ENCODE results near the gene FBXO11. TPM values are rescaled to one million over a fixed set of nuclear protein-coding genes. Genes with fewer than 3 reads are reported as not detected.

The FBXO11 gene
- total and polyA plus RNA-seq, 2 of the 4 experiments (the other 2 are of a cell fraction) = 27.1 to 29.6 TPM

DNA sequence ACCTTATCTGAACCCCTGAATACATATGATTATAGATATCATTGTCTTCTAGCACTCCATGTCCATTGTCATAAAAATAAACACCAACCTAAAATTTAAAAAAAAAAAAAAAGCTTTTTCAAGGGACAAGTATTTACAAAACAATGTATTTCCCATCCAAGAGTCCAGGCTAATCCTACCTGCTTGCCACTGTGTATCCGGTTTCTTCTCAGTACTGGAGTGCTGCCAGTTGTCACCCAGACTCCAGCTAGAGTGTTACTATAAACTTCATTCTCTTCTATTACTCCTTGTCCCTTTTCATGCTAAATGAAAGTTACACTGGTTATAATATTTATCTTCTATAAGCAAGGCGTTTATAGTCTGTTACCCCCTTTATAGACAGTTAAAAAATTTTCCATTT is 87.5 kb downstream of the FBXO11 start:
- H3K36me3 ChIP-seq (ENCODE audit: control insufficient read depth, insufficient read depth, low read length) = peaks cover 32% of the 10 kb centered on the region

More for the DNA sequence above, 87.5 kb downstream of the FBXO11 start:
- intact Hi-C loops (cut with micrococcal nuclease) = no loop called here
- no peak overlapping the region for H3K4me2 ChIP-seq (ENCODE audit: low read depth, low read length)
- H4K8ac ChIP-seq (ENCODE audit: low read depth in 2 of 2, low read length in 2 of 2) = no peak overlapping the region
- no peak overlapping the region for H3K4me3 ChIP-seq (ENCODE audit: insufficient read depth, low read depth, low read length)
- no peaks in the 10 kb centered on the region for H3K4me1 ChIP-seq (ENCODE audit: control insufficient read depth, insufficient read depth, low read length)
- TF ChIP-seq CTCF (conservative IDR thresholded peaks at IDR 0.05; ENCODE audit: low read depth, low read length) (no peak), SMC3 (IDR thresholded peaks at IDR 0.05; ENCODE audit: low read depth, low read length) (no peak), POLR2A (IDR thresholded peaks at IDR 0.05; ENCODE audit: low read depth, low read length) (no peak), RAD21 (IDR thresholded peaks at IDR 0.05; ENCODE audit: low read length) (no peak), CEBPB (IDR thresholded peaks at IDR 0.05; ENCODE audit: low read depth, low read length) (no peak), RCOR1 (IDR thresholded peaks at IDR 0.05; ENCODE audit: insufficient replicate concordance, low read length) (no peak), NFE2L2 (IDR thresholded peaks at IDR 0.05; ENCODE audit: low read depth, low read length) (no peak), CHD1 (IDR thresholded peaks at IDR 0.05; ENCODE audit: low read depth, low read length) (no peak), FOS (IDR thresholded peaks at IDR 0.05; ENCODE audit: low read depth, low read length) (no peak), MAZ (IDR thresholded peaks at IDR 0.05; ENCODE audit: borderline replicate concordance, low read depth, low read length) (no peak), RFX5 (IDR thresholded peaks at IDR 0.05; ENCODE audit: low read depth, low read length) (no peak), BHLHE40 (IDR thresholded peaks at IDR 0.05; ENCODE audit: low read depth, low read length) (no peak), MXI1 (IDR thresholded peaks at IDR 0.05; ENCODE audit: borderline replicate concordance, low read depth, low read length) (no peak), MAFK (IDR thresholded peaks at IDR 0.05; ENCODE audit: low read depth, low read length) (no peak)
- TF ChIP-seq, protein P1, sequence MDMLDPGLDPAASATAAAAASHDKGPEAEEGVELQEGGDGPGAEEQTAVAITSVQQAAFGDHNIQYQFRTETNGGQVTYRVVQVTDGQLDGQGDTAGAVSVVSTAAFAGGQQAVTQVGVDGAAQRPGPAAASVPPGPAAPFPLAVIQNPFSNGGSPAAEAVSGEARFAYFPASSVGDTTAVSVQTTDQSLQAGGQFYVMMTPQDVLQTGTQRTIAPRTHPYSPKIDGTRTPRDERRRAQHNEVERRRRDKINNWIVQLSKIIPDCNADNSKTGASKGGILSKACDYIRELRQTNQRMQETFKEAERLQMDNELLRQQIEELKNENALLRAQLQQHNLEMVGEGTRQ (IDR thresholded peaks at IDR 0.05; ENCODE audit: low read depth, low read length) = no peak
- TF ChIP-seq, protein P2, sequence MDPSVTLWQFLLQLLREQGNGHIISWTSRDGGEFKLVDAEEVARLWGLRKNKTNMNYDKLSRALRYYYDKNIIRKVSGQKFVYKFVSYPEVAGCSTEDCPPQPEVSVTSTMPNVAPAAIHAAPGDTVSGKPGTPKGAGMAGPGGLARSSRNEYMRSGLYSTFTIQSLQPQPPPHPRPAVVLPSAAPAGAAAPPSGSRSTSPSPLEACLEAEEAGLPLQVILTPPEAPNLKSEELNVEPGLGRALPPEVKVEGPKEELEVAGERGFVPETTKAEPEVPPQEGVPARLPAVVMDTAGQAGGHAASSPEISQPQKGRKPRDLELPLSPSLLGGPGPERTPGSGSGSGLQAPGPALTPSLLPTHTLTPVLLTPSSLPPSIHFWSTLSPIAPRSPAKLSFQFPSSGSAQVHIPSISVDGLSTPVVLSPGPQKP (IDR thresholded peaks at IDR 0.05; ENCODE audit: borderline replicate concordance, low read depth, low read length) = no peak
- no peak overlapping the region for H3K18ac ChIP-seq (ENCODE audit: low read depth, low read length)
- in situ Hi-C loops (cut with MboI; ENCODE audit: low sequenced_read_pairs) = no loop called here
- no peaks in the 10 kb centered on the region for H3K27me3 ChIP-seq (ENCODE audit: control insufficient read depth, insufficient read depth, low read length)
- CTCF ChIA-PET = interaction anchor here (0.6 kb wide), 1 partner anchor 254 kb away, joined by 3 read pairs; no protein-coding TSS in a partner anchor
- no peaks in the 10 kb centered on the region for H3K9me1 ChIP-seq (ENCODE audit: insufficient read depth, low read length)
- no peak overlapping the region for H4K91ac ChIP-seq (ENCODE audit: insufficient read depth, low read depth, low read length)
- dilution Hi-C loops (cut with HindIII; ENCODE audit: low sequenced_read_pairs, unreplicated experiment) = no loop called here
- DNase-seq = no peak
- H3K9me3 ChIP-seq (ENCODE audit: control insufficient read depth, insufficient read depth, low read length) = no peaks in the 10 kb centered on the region
- no peak overlapping the region for H2BK5ac ChIP-seq (ENCODE audit: low read depth, low read length, poor library complexity, severe bottlenecking)
- POLR2A ChIA-PET (ENCODE audit: unreplicated experiment) = no interaction called here
- H4K20me1 ChIP-seq (ENCODE audit: insufficient read depth, low read length) = no peaks in the 10 kb centered on the region
- no peak overlapping the region for H3K23ac ChIP-seq (ENCODE audit: low read depth, low read length)
- no peak overlapping the region for H3K56ac ChIP-seq (ENCODE audit: extremely low read depth, insufficient read depth, low read length)
- H2BK20ac ChIP-seq (ENCODE audit: low read depth, low read length) = no peak overlapping the region
- no peak overlapping the region for H3K27ac ChIP-seq (ENCODE audit: insufficient read depth, low read length)
- no peak overlapping the region for H2AFZ ChIP-seq (replicated peaks; ENCODE audit: low read length, poor library complexity)
- H2BK120ac ChIP-seq (ENCODE audit: low read depth, low read length) = no peak overlapping the region
- no peak overlapping the region for H3K9ac ChIP-seq (ENCODE audit: low read depth, low read length)
- no peak overlapping the region for H2AK9ac ChIP-seq (replicated peaks; ENCODE audit: low read depth, low read length, poor library complexity)
- H2AK5ac ChIP-seq (ENCODE audit: low read depth, low read length) = no peak overlapping the region
- no peak overlapping the region for H4K5ac ChIP-seq (ENCODE audit: low read depth, low read length)
- no TSS peak for BruUV-seq (replicated peaks)
- ATAC-seq (ENCODE audit: low read depth) = no peak
- WGBS, 2 experiments (ENCODE audit: extremely low coverage in 2 of 2, insufficient read length in 1 of 2) = no CpG with 5 or more reads among the region's 2 CpGs
- H3K4ac ChIP-seq (ENCODE audit: low read depth, low read length) = no peak overlapping the region
- H2BK15ac ChIP-seq (ENCODE audit: low read depth, low read length) = no peak overlapping the region
- peaks cover 1 to 3% of the 10 kb centered on the region in 2 experiments; a peak in 3 of 4 replicates for H3K79me1 ChIP-seq (ENCODE audit: low read depth in 1 of 2, low read length in 2 of 2)
- H3K14ac ChIP-seq (replicated peaks; ENCODE audit: low read depth, low read length) = no peak overlapping the region
